ENCODE measurements around the gene WDR18.

DNA sequence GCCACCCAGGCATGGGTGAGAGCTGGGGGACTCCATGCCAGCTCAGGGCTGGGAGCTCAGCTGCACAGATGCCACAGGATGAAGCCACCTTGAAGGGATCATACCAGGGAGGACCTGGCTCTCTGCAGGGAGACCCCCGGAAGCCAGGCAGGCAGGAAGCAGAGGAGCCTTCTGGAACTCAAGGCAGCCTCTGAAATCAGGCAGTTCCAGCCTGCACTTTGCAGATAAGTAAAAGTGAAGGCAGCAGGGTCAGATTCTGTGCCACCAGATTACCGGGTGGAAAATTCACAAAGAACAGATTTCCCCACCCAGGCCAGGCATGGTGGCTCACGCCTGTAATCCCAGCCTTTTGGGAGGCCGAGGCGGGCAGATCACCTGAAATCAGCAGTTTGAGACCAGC is 34.2 kb downstream of the WDR18 start:
- TF ChIP-seq, protein P1, sequence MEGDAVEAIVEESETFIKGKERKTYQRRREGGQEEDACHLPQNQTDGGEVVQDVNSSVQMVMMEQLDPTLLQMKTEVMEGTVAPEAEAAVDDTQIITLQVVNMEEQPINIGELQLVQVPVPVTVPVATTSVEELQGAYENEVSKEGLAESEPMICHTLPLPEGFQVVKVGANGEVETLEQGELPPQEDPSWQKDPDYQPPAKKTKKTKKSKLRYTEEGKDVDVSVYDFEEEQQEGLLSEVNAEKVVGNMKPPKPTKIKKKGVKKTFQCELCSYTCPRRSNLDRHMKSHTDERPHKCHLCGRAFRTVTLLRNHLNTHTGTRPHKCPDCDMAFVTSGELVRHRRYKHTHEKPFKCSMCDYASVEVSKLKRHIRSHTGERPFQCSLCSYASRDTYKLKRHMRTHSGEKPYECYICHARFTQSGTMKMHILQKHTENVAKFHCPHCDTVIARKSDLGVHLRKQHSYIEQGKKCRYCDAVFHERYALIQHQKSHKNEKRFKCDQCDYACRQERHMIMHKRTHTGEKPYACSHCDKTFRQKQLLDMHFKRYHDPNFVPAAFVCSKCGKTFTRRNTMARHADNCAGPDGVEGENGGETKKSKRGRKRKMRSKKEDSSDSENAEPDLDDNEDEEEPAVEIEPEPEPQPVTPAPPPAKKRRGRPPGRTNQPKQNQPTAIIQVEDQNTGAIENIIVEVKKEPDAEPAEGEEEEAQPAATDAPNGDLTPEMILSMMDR (IDR thresholded peaks at IDR 0.05) = no peak
- TF ChIP-seq POLR2A (IDR thresholded peaks at IDR 0.05) = no peak
